ENCODE results near the gene NOP56. TPM values are rescaled to one million over a fixed set of nuclear protein-coding genes. Genes with fewer than 3 reads are reported as not detected.

The NOP56 gene
- total and polyA plus RNA-seq, 2 donors (not counting 3 experiments of a cell fraction or from before 2014, with no cell fraction given): 151 to 329 TPM

DNA sequence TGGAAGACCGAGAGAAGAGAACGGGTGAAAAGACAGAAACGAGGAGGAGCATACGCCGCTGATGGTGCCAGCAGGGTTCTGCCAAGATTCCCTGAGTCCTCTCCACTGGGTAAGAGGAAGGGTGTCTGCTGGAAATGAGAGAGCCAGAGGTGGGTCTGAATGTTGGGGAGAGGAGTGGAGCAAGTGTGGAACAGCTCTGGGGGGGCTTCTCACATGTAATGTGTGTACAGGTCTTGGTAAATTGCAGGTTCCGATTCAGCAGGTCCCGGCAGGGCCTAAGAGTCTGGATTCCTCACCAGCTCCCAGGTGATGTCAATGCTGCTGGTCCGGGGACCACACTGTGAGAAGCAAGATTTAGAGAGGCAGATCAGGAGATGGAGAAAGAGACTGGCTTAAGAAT, 38.7 kb downstream of the NOP56 start:
- Histone ChIP-seq H4K20me1 (replicated peaks; ENCODE audit: control insufficient read depth, extremely low read depth, insufficient read depth, low read length) (peaks cover 2% of the 10 kb centered on the region), H3K36me3 (ENCODE audit: control insufficient read depth in 2 of 2, extremely low read depth in 1 of 2, insufficient read depth in 2 of 2, low read length in 2 of 2) (no peaks in the 10 kb centered on the region), H2AFZ (ENCODE audit: low read depth, low read length) (no peak overlapping the region), H3K9me1 (replicated peaks; ENCODE audit: control insufficient read depth, extremely low read depth, insufficient read depth, low read length) (no peaks in the 10 kb centered on the region), H3K4me1 (ENCODE audit: control insufficient read depth, extremely low read depth, insufficient read depth, low read length) (peaks cover 4% of the 10 kb centered on the region), H3K79me2 (ENCODE audit: control insufficient read depth, insufficient read depth, low read length) (no peaks in the 10 kb centered on the region), H3K27me3 (ENCODE audit: control insufficient read depth in 2 of 2, insufficient read depth in 2 of 2, low read length in 2 of 2) (peaks cover 36 to 60% of the 10 kb centered on the region in 2 experiments), H3K4me2 (ENCODE audit: insufficient read depth, low read length) (no peak overlapping the region), H3K9me3 (replicated peaks; ENCODE audit: control insufficient read depth, insufficient read depth, low read length) (no peaks in the 10 kb centered on the region), H3K27ac (ENCODE audit: insufficient read depth, low read depth, low read length) (no peak overlapping the region), H3K9ac (replicated peaks; ENCODE audit: extremely low read depth, insufficient read depth, low read length) (no peak overlapping the region), H3K4me3 (replicated peaks in 1 of 3; ENCODE audit: insufficient read depth in 1 of 3, low read depth in 1 of 3, low read length in 3 of 3) (no peak overlapping the region)
- ChIA-PET CTCF (no interaction called here), POLR2A (no interaction called here)
- intact Hi-C loops (cut with micrococcal nuclease) (no loop called here), dilution Hi-C loops (cut with MboI; ENCODE audit: extremely low pct_ligation_motif_present, low sequenced_read_pairs) (no loop called here)
- no peak for FAIRE-seq
- no peak for TF ChIP-seq FOS (IDR thresholded peaks at IDR 0.05; ENCODE audit: borderline replicate concordance, insufficient read depth, low read length)
- no peak for TF ChIP-seq JUN (IDR thresholded peaks at IDR 0.05; ENCODE audit: borderline replicate concordance, insufficient read depth, insufficient read length, low read depth)
- no peak for TF ChIP-seq GATA2 (IDR thresholded peaks at IDR 0.05; ENCODE audit: insufficient read depth, insufficient read length, low read depth, low read length)
- TF ChIP-seq EZH2 (IDR thresholded peaks at IDR 0.05; ENCODE audit: borderline replicate concordance, low read depth, low read length, severe bottlenecking): no peak
- TF ChIP-seq POLR2AphosphoS5 (IDR thresholded peaks at IDR 0.05; ENCODE audit: insufficient read depth, low read depth, low read length): no peak
- BruUV-seq (replicated peaks): no TSS peak
- DNase-seq (ENCODE audit: low read depth, low spot score): no peak

- ChIA-PET POLR2A (no interaction called here), CTCF (no interaction called here)
- H3K36me3 ChIP-seq (ENCODE audit: control insufficient read depth in 2 of 2, extremely low read depth in 1 of 2, insufficient read depth in 2 of 2, low read length in 2 of 2): no peaks in the 10 kb centered on the region
- H3K27me3 ChIP-seq (ENCODE audit: control insufficient read depth in 2 of 2, insufficient read depth in 2 of 2, low read length in 2 of 2): peaks cover 36 to 62% of the 10 kb centered on the region in 2 experiments
- H3K9me3 ChIP-seq (replicated peaks; ENCODE audit: control insufficient read depth, insufficient read depth, low read length): no peaks in the 10 kb centered on the region
- peaks cover 2% of the 10 kb centered on the region for H4K20me1 ChIP-seq (replicated peaks; ENCODE audit: control insufficient read depth, extremely low read depth, insufficient read depth, low read length)
- FAIRE-seq (no peak), DNase-seq (ENCODE audit: low read depth, low spot score) (no peak)
- H3K27ac ChIP-seq (ENCODE audit: insufficient read depth, low read depth, low read length): no peak overlapping the region
- no peak for TF ChIP-seq POLR2AphosphoS5 (IDR thresholded peaks at IDR 0.05; ENCODE audit: insufficient read depth, low read depth, low read length)
- TF ChIP-seq MYC (IDR thresholded peaks at IDR 0.05; ENCODE audit: low read depth, low read length): no peak
- H3K9me1 ChIP-seq (replicated peaks; ENCODE audit: control insufficient read depth, extremely low read depth, insufficient read depth, low read length): no peaks in the 10 kb centered on the region
- BruUV-seq (replicated peaks): TSS peak; percentile 19
- no peak overlapping the region for H3K9ac ChIP-seq (replicated peaks; ENCODE audit: extremely low read depth, insufficient read depth, low read length)
- no peak overlapping the region for H3K4me2 ChIP-seq (ENCODE audit: insufficient read depth, low read length)
- H3K4me3 ChIP-seq (replicated peaks in 1 of 3; ENCODE audit: insufficient read depth in 1 of 3, low read depth in 1 of 3, low read length in 3 of 3): no peak overlapping the region
- no peak overlapping the region for H2AFZ ChIP-seq (ENCODE audit: low read depth, low read length)
- H3K4me1 ChIP-seq (ENCODE audit: control insufficient read depth, extremely low read depth, insufficient read depth, low read length): peaks cover 4% of the 10 kb centered on the region
- H3K79me2 ChIP-seq (ENCODE audit: control insufficient read depth, insufficient read depth, low read length): no peaks in the 10 kb centered on the region
- dilution Hi-C loops (cut with MboI; ENCODE audit: extremely low pct_ligation_motif_present, low sequenced_read_pairs): no loop called here
- intact Hi-C loops (cut with micrococcal nuclease): no loop called here
These were observed 39.2 kb downstream of the NOP56 start for GRCh38 chr20:2691663-2692035.

Data from endothelial cell of umbilical vein (primary cell).